Measurements from ENCODE around the gene CLIP3.

GRCh38 chr19:36028313-36029041 lies 4.2 kb downstream of the CLIP3 start:
- TF ChIP-seq CTCF (conservative IDR thresholded peaks at IDR 0.05 in 1 of 2, IDR thresholded peaks at IDR 0.05 in 1 of 2; ENCODE audit: low read depth in 1 of 2, low read length in 2 of 2): no peak
- TF ChIP-seq EZH2 (IDR thresholded peaks at IDR 0.05; ENCODE audit: low read length, missing control alignments): no peak

Measured in fibroblast of lung (primary cell).